GM10248 (cell line): Measurements from ENCODE around the gene PNO1.

Experiments used
- CTCF ChIA-PET: fragments of 300-600 bp; sonication (Branson Sonifier 250); formaldehyde crosslinking; extraction: SDS; loops from one replicate; lab custom pipeline; 2021; ENCODE audit warnings: antibody characterized with exemption; lab: Yijun Ruan, JAX
- POLR2A ChIA-PET: fragments of 350-650 bp; sonication (Branson Sonifier 250); formaldehyde crosslinking; extraction: SDS; loops from one replicate; lab custom pipeline; 2020; ENCODE audit warnings: antibody characterized with exemption; lab: Yijun Ruan, JAX
- DNase-seq: peaks from one replicate; pipeline ENCODE4 v3.0.0; 2012; ENCODE audit errors: extremely low spot score
- TF ChIP-seq, protein P1 (sequence below): IDR thresholded peaks from 2 replicates; pipeline ENCODE4 v1.5.1; 2012; ENCODE audit warnings: mild to moderate bottlenecking, low read depth; ENCODE audit errors: extremely low read depth, missing control alignments, control extremely low read depth

The PNO1 gene

GRCh38 chr2:68121873-68122679 is 35.6 kb upstream of the PNO1 start:
- ChIA-PET CTCF (interaction anchor here (0.6 to 3.4 kb wide), 50 partner anchors 9 to 341 kb away, joined by 3 to 34 read pairs (median 4); partner anchors contain the start of genes C1D, CNRIP1 and PPP3R1), POLR2A (no interaction called here)
- TF ChIP-seq, protein P1, sequence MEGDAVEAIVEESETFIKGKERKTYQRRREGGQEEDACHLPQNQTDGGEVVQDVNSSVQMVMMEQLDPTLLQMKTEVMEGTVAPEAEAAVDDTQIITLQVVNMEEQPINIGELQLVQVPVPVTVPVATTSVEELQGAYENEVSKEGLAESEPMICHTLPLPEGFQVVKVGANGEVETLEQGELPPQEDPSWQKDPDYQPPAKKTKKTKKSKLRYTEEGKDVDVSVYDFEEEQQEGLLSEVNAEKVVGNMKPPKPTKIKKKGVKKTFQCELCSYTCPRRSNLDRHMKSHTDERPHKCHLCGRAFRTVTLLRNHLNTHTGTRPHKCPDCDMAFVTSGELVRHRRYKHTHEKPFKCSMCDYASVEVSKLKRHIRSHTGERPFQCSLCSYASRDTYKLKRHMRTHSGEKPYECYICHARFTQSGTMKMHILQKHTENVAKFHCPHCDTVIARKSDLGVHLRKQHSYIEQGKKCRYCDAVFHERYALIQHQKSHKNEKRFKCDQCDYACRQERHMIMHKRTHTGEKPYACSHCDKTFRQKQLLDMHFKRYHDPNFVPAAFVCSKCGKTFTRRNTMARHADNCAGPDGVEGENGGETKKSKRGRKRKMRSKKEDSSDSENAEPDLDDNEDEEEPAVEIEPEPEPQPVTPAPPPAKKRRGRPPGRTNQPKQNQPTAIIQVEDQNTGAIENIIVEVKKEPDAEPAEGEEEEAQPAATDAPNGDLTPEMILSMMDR = peak; percentile 96
- DNase-seq = peak; percentile 58

DNA sequence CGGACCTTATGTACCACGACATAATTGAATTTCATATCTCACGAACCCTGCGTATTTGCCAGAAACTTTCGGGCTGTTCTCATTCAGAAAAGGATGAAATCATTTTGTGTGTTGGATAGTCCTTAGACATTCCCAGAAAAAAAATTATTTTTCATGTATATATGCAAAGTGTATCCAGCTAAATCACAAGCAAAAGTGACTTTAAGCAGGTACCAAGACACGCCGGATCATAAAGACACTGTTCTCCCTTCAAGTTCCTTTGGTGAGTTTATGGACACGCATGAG is 35.1 kb upstream of the PNO1 start:
- ChIA-PET POLR2A (no interaction called here), CTCF (interaction anchor here (0.6 to 3.4 kb wide), 35 partner anchors 9 to 318 kb away, joined by 3 to 34 read pairs (median 5); partner anchors contain the start of gene PPP3R1)
- DNase-seq = no peak
- TF ChIP-seq, protein P1 = no peak

DNA sequence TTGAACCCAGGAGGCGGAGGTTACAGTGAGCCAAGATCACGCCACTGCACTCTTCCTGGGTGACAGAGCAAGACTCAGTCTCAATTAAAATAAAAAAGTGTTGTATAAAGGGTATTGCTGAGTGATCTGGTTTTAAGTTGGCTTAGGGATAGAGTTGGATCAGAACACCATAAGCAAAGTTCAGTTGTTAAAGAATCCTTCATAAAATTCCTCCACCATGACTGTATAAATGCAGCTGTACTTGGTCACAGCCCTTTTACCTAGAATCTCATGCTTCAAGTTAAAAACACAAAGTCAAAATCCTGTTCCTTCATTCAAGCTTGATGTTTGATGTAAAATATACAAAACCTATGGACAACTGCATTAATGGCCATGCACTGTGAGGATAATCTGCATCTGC is 33.4 kb upstream of the PNO1 start:
- ChIA-PET POLR2A (no interaction called here), CTCF (interaction anchor here (0.7 to 3.1 kb wide), 10 partner anchors 9 to 161 kb away, joined by 3 to 34 read pairs (median 4); partner anchors contain the start of gene PNO1)
- TF ChIP-seq, protein P1 = no peak
- DNase-seq = no peak

DNA sequence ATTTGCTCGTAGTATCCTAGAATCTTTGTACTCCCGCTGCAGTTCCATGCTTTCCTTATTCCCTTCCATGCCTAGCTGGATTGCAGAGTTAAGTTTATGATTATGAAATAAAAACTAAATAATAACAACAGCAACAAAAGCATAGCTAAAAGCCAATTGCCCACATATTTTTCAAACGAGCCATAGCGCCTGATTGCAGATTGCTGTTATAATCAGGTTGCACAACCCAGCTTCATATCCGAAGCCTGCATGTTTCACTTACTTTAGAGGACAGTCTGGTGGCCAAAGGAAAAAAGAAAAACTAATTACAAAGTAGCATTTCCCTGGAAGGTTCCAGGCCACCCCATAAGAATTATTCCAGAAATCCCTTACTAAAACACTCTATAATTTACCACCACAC is 31.9 kb upstream of the PNO1 start:
- ChIA-PET POLR2A (interaction anchor here (0.6 kb wide), 1 partner anchor 77 kb away, joined by 8 read pairs; no protein-coding TSS in a partner anchor), CTCF (interaction anchor here (1.2 to 1.8 kb wide), 2 partner anchors 18 to 316 kb away, joined by 5 to 6 read pairs; no protein-coding TSS in a partner anchor)
- TF ChIP-seq, protein P1 = no peak
- no peak for DNase-seq

GRCh38 chr2:68126561-68126960 is 31.1 kb upstream of the PNO1 start:
- ChIA-PET CTCF (interaction anchor here (1.3 to 1.8 kb wide), 3 partner anchors 10 to 19 kb away, joined by 3 to 6 read pairs (median 4); no protein-coding TSS in a partner anchor), POLR2A (no interaction called here)
- DNase-seq = no peak
- TF ChIP-seq, protein P1 = no peak

GRCh38 chr2:68127358-68128242 is 30.1 kb upstream of the PNO1 start:
- ChIA-PET CTCF (interaction anchor here (1.0 to 1.3 kb wide), 5 partner anchors 9 to 58 kb away, joined by 3 to 4 read pairs (median 3); a partner anchor contains a TSS), POLR2A (no interaction called here)
- TF ChIP-seq, protein P1 = no peak
- DNase-seq = peak; percentile 43
